ENCODE measurements around the gene ACSS1.

GRCh38 chr20:25003002-25003401, 54.9 kb downstream of the ACSS1 start:
- no peak for TF ChIP-seq ZNF274 (IDR thresholded peaks at IDR 0.05; ENCODE audit: low read depth, low read length)
- no peak for TF ChIP-seq SUZ12 (IDR thresholded peaks at IDR 0.05; ENCODE audit: extremely low read depth, insufficient read depth, insufficient read length)
